Neural cell (in vitro differentiated cells): ENCODE data around the gene BAZ2A.

Experiments used
- CTCF ChIP-seq: fragments of 450-650 bp; IDR thresholded peaks from 2 replicates; pipeline ENCODE4 v1.5.1; 2014; ENCODE audit warnings: antibody characterized with exemption, mild to moderate bottlenecking, moderate library complexity; ENCODE audit not compliant: poor library complexity, severe bottlenecking
- EZH2 ChIP-seq: fragments of 200-600, 300-800 bp; shearing (Covaris generic), sonication (generic); IDR thresholded peaks from 2 replicates; pipeline ENCODE4 v1.6.1; 2014; ENCODE audit warnings: antibody characterized with exemption, low read length, borderline replicate concordance, mild to moderate bottlenecking; ENCODE audit not compliant: insufficient read depth, poor library complexity, severe bottlenecking
- MXI1 ChIP-seq: fragments of 450-650 bp; conservative IDR thresholded peaks from 2 replicates; pipeline ENCODE4 v1.6.1; 2014; ENCODE audit warnings: antibody characterized with exemption, mild to moderate bottlenecking; ENCODE audit not compliant: poor library complexity, severe bottlenecking
- POLR2AphosphoS5 ChIP-seq: IDR thresholded peaks from 2 replicates; pipeline ENCODE4 v1.6.1; 2012
- REST ChIP-seq: IDR thresholded peaks from 2 replicates; pipeline ENCODE4 v1.6.1; 2012; ENCODE audit warnings: borderline replicate concordance
- SMC3 ChIP-seq: fragments of 450-650 bp; conservative IDR thresholded peaks from 2 replicates; pipeline ENCODE4 v1.6.1; 2014; ENCODE audit warnings: antibody characterized with exemption, mild to moderate bottlenecking, moderate library complexity; ENCODE audit not compliant: poor library complexity

- no peak for TF ChIP-seq CTCF
- no peak for TF ChIP-seq POLR2AphosphoS5
- TF ChIP-seq EZH2, result no peak
- no peak for TF ChIP-seq MXI1
- no peak for TF ChIP-seq REST
- no peak for TF ChIP-seq SMC3
These were observed 15.5 kb downstream of the BAZ2A start for GRCh38 chr12:56614627-56615026.
